T1000 (cell line): ENCODE results near the gene TBX1.
"Not testable (repeated sequence)": the region's sequence is repeated elsewhere in the genome, so short reads cannot be mapped to it uniquely, and the experiment has no call there.

Experiments
- DNase-seq: peaks from one replicate; lab custom pipeline; 2025; ENCODE audit warnings: mixed read lengths; lab: John Stamatoyannopoulos, UW

The TBX1 gene

GRCh38 chr22:19765477-19766239 lies 5.1 kb downstream of the TBX1 start:
- no peak for DNase-seq

- no peak for DNase-seq
Measured at GRCh38 chr22:19766240-19766510, 5.6 kb downstream of the TBX1 start.

- DNase-seq, result no peak
Measured at GRCh38 chr22:19766511-19767426, 6.2 kb downstream of the TBX1 start.

- DNase-seq, result no peak
Measured at GRCh38 chr22:19767427-19768341, 7.1 kb downstream of the TBX1 start.

GRCh38 chr22:19769393-19769715 lies 8.8 kb downstream of the TBX1 start:
- no peak for DNase-seq

GRCh38 chr22:19770349-19771220 lies 10.0 kb downstream of the TBX1 start:
- DNase-seq, result no peak

- DNase-seq, result no peak
Measured at GRCh38 chr22:19772422-19772672, 11.8 kb downstream of the TBX1 start.

GRCh38 chr22:19772673-19773469 lies 12.3 kb downstream of the TBX1 start:
- no peak for DNase-seq

- no peak for DNase-seq
Measured at GRCh38 chr22:19773470-19774040, 13.0 kb downstream of the TBX1 start.

GRCh38 chr22:19774628-19775027 lies 14.1 kb downstream of the TBX1 start:
- DNase-seq, result no peak

GRCh38 chr22:19775496-19776325 lies 15.1 kb downstream of the TBX1 start:
- no peak for DNase-seq

GRCh38 chr22:19776433-19777031 lies 16.0 kb downstream of the TBX1 start:
- DNase-seq, result no peak

- not testable (repeated sequence) for DNase-seq
Measured at GRCh38 chr22:19777192-19777591, 16.6 kb downstream of the TBX1 start.

GRCh38 chr22:19779011-19779421 lies 18.4 kb downstream of the TBX1 start:
- DNase-seq, result no peak

- no peak for DNase-seq
Measured at GRCh38 chr22:19779685-19780268, 19.2 kb downstream of the TBX1 start.

- DNase-seq, result no peak
Measured at GRCh38 chr22:19782533-19782932, 22.0 kb downstream of the TBX1 start.

- DNase-seq, result no peak
Measured at GRCh38 chr22:19783586-19784383, 23.2 kb downstream of the TBX1 start.
